ENCODE measurements around the gene AFAP1L1.

GRCh38 chr5:149387081-149387631, 115.5 kb downstream of the AFAP1L1 start:
- no peak for TF ChIP-seq CTCF (IDR thresholded peaks at IDR 0.05)
- TF ChIP-seq POLR2A (IDR thresholded peaks at IDR 0.05), result no peak
